Loucy (cell line): ENCODE measurements around the gene C3orf62.

Source experiments
- EZH2phosphoT487 ChIP-seq: fragments of 200-600 bp; IDR thresholded peaks from 2 replicates; pipeline ENCODE4 v1.6.1; 2018; ENCODE audit warnings: antibody characterized with exemption, mild to moderate bottlenecking, moderate library complexity, borderline replicate concordance
- TF ChIP-seq, protein P1 (sequence below): fragments of 200-600 bp; sonication (generic); conservative IDR thresholded peaks from 2 replicates; pipeline ENCODE4 v1.5.1; 2014; ENCODE audit warnings: mild to moderate bottlenecking, antibody characterized with exemption, low read length

DNA sequence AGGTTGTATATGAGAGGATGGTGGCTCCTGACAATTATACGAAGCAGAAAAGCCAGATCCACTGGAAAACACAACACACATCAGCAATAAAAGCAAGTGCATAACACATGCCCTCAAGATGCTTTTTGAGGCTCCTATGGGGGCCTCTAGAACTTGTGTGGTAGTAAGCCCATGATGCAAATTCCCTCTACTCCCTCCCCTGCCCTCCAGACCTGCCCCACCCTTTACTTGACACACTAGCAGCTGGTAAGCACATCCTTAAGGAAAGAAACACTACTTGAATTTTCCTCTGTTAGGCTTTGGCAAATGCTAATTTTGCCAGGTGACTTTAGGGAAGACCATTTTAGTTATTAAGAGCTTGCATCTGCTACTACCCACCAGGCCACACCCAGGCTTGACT lies 33.6 kb upstream of the C3orf62 start:
- TF ChIP-seq, protein P1, sequence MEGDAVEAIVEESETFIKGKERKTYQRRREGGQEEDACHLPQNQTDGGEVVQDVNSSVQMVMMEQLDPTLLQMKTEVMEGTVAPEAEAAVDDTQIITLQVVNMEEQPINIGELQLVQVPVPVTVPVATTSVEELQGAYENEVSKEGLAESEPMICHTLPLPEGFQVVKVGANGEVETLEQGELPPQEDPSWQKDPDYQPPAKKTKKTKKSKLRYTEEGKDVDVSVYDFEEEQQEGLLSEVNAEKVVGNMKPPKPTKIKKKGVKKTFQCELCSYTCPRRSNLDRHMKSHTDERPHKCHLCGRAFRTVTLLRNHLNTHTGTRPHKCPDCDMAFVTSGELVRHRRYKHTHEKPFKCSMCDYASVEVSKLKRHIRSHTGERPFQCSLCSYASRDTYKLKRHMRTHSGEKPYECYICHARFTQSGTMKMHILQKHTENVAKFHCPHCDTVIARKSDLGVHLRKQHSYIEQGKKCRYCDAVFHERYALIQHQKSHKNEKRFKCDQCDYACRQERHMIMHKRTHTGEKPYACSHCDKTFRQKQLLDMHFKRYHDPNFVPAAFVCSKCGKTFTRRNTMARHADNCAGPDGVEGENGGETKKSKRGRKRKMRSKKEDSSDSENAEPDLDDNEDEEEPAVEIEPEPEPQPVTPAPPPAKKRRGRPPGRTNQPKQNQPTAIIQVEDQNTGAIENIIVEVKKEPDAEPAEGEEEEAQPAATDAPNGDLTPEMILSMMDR: no peak
- TF ChIP-seq EZH2phosphoT487: no peak
